ENCODE measurements around the gene IL31RA. TPM values are rescaled to one million over a fixed set of nuclear protein-coding genes. Genes with fewer than 3 reads are reported as not detected.
A peak's percentile ranks its signal among the peaks of the same experiment; 100 is the strongest.

Gene IL31RA
- total and polyA plus RNA-seq, 2 of the 13 experiments (the other 11 are each of a cell fraction or from before 2014, with no cell fraction given): not detected

DNA sequence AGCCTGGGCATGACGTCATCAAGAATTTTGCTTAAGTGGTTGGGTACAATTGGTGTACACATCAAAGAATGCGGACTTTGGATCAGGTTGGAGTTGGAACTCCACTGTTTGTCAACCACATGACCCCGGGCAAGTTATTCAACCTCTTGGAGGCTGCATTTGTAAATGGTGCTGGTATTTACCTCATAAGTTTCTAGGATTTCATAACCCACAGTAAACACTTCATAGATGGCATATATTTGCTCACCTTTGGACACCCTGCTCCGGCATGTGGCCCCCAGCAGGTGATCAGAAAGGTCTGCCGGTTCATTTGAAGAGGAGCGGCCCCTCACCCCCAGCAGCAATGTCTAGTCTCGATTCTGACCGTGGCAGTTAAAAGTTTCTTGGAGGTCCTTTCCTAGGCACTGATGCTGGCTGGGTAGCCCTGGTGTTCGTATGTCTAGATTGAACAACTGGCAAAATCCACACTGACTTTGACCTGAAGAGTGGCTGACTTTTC, 83.0 kb downstream of the IL31RA start (continued):
- TF ChIP-seq, protein P1, sequence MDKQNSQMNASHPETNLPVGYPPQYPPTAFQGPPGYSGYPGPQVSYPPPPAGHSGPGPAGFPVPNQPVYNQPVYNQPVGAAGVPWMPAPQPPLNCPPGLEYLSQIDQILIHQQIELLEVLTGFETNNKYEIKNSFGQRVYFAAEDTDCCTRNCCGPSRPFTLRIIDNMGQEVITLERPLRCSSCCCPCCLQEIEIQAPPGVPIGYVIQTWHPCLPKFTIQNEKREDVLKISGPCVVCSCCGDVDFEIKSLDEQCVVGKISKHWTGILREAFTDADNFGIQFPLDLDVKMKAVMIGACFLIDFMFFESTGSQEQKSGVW (CRISPR knock-in tag; IDR thresholded peaks at IDR 0.05; ENCODE audit: borderline replicate concordance): no peak
- TF ChIP-seq, protein P2, sequence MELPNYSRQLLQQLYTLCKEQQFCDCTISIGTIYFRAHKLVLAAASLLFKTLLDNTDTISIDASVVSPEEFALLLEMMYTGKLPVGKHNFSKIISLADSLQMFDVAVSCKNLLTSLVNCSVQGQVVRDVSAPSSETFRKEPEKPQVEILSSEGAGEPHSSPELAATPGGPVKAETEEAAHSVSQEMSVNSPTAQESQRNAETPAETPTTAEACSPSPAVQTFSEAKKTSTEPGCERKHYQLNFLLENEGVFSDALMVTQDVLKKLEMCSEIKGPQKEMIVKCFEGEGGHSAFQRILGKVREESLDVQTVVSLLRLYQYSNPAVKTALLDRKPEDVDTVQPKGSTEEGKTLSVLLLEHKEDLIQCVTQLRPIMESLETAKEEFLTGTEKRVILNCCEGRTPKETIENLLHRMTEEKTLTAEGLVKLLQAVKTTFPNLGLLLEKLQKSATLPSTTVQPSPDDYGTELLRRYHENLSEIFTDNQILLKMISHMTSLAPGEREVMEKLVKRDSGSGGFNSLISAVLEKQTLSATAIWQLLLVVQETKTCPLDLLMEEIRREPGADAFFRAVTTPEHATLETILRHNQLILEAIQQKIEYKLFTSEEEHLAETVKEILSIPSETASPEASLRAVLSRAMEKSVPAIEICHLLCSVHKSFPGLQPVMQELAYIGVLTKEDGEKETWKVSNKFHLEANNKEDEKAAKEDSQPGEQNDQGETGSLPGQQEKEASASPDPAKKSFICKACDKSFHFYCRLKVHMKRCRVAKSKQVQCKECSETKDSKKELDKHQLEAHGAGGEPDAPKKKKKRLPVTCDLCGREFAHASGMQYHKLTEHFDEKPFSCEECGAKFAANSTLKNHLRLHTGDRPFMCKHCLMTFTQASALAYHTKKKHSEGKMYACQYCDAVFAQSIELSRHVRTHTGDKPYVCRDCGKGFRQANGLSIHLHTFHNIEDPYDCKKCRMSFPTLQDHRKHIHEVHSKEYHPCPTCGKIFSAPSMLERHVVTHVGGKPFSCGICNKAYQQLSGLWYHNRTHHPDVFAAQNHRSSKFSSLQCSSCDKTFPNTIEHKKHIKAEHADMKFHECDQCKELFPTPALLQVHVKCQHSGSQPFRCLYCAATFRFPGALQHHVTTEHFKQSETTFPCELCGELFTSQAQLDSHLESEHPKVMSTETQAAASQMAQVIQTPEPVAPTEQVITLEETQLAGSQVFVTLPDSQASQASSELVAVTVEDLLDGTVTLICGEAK (IDR thresholded peaks at IDR 0.05): no peak
- TF ChIP-seq, protein P2 (CRISPR knock-in tag; IDR thresholded peaks at IDR 0.05): peak; percentile 81; the same call in 1 of the 2 replicates
- TF ChIP-seq, protein P3, sequence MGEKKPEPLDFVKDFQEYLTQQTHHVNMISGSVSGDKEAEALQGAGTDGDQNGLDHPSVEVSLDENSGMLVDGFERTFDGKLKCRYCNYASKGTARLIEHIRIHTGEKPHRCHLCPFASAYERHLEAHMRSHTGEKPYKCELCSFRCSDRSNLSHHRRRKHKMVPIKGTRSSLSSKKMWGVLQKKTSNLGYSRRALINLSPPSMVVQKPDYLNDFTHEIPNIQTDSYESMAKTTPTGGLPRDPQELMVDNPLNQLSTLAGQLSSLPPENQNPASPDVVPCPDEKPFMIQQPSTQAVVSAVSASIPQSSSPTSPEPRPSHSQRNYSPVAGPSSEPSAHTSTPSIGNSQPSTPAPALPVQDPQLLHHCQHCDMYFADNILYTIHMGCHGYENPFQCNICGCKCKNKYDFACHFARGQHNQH (CRISPR knock-in tag; IDR thresholded peaks at IDR 0.05): peak; percentile 93
- TF ChIP-seq, protein P4, sequence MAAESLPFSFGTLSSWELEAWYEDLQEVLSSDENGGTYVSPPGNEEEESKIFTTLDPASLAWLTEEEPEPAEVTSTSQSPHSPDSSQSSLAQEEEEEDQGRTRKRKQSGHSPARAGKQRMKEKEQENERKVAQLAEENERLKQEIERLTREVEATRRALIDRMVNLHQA (CRISPR knock-in tag; IDR thresholded peaks at IDR 0.05): 0 out of 2 replicates have a peak, but pooled peaks have one; percentile 42
- no peak for TF ChIP-seq SNRNP70 (IDR thresholded peaks at IDR 0.05; ENCODE audit: low read depth, low read length)
- no peak for TF ChIP-seq ZNF782 (CRISPR knock-in tag; IDR thresholded peaks at IDR 0.05; ENCODE audit: borderline replicate concordance)
- TF ChIP-seq DPF2 (CRISPR knock-in tag; IDR thresholded peaks at IDR 0.05; ENCODE audit: borderline replicate concordance, low read depth): peak; percentile 92
- TF ChIP-seq SMC3 (IDR thresholded peaks at IDR 0.05; ENCODE audit: low read length): peak; percentile 52
- TF ChIP-seq, protein P5, sequence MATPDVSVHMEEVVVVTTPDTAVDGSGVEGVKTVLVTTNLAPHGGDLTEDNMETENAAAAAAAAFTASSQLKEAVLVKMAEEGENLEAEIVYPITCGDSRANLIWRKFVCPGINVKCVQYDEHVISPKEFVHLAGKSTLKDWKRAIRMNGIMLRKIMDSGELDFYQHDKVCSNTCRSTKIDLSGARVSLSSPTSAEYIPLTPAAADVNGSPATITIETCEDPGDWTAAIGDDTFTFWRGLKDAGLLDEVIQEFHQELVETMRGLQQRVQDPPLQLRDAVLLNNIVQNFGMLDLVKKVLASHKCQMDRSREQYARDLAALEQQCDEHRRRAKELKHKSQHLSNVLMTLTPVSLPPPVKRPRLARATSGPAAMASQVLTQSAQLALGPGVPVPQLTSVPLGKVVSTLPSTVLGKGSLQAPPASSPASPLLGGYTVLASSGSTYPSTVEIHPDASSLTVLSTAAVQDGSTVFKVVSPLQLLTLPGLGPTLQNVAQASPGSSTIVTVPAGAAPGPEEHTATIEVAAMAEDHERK (CRISPR knock-in tag; IDR thresholded peaks at IDR 0.05; ENCODE audit: low read depth): no peak
- TF ChIP-seq ZNF775 (CRISPR knock-in tag; IDR thresholded peaks at IDR 0.05; ENCODE audit: borderline replicate concordance): no peak
- no peak; the same call in 1 of the 2 replicates for TF ChIP-seq TOE1 (CRISPR knock-in tag; IDR thresholded peaks at IDR 0.05)
- TF ChIP-seq ZNF251 (CRISPR knock-in tag; IDR thresholded peaks at IDR 0.05): no peak
- no peak for TF ChIP-seq PHB2 (IDR thresholded peaks at IDR 0.05; ENCODE audit: partially characterized antibody)
- peak; percentile 95 for TF ChIP-seq JUND (CRISPR knock-in tag; IDR thresholded peaks at IDR 0.05)

All from HepG2 (cell line).